Medulla oblongata (tissue), 1 donor: ENCODE measurements around the gene GPR108.
A peak's percentile ranks its signal among the peaks of the same experiment; 100 is the strongest.
"Not testable (repeated sequence)": the region's sequence is repeated elsewhere in the genome, so short reads cannot be mapped to it uniquely, and the experiment has no call there.

ENCODE experiments used
- DNase-seq: peaks from one replicate; pipeline ENCODE4 v3.0.0-alpha.2; 2015; ENCODE audit errors: extremely low spot score

GPR108 gene

DNA sequence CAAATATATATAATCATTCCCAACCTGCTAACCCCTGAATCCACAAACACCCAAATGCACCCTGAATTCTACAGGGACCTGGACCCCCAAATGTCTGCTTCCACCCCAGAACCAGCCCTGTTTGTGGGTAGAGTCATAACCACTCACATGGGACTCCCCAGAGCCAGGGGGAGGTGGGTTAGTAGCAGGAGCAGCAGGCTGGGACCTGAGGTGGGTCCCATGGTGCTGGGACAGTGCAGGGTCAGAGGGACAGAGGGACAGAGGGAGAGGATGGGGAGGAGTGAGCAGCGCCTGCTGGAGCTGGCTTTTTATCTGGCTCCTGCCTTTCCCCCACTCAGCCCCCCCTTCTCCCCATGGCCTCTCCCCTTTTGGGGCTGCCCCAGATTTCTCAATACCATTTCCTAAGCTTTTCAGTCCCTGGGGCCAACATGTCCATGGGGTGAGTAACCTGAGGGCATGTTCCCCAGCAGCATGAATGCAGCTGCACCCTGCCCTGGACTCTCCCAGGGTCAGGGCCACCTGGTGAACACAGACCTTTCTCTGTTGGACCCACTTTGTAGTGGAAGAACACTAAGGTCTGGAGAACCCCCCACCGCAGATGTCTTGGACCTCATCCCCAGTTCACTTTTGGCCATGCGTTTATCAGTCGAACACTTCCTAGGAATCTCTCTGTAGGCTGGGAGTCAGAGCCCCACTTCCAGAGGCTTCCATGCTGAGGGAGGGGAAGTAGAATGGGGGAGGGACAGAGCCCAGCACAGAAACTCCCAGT is 16.8 kb downstream of the GPR108 start, which contains the start of gene C3:
TSS of gene C3 (minus strand) at position 282 of the 769 bp plus-strand sequence. CDS start at position 221, 61 bp downstream.
- DNase-seq: peak; percentile 77

GRCh38 chr19:6719992-6720368 is 17.4 kb downstream of the GPR108 start:
- DNase-seq: no peak

- no peak for DNase-seq
Observed at GRCh38 chr19:6719540-6719861, 17.9 kb downstream of the GPR108 start.

GRCh38 chr19:6718741-6719539 is 18.4 kb downstream of the GPR108 start:
- DNase-seq: peak; percentile 77

DNA sequence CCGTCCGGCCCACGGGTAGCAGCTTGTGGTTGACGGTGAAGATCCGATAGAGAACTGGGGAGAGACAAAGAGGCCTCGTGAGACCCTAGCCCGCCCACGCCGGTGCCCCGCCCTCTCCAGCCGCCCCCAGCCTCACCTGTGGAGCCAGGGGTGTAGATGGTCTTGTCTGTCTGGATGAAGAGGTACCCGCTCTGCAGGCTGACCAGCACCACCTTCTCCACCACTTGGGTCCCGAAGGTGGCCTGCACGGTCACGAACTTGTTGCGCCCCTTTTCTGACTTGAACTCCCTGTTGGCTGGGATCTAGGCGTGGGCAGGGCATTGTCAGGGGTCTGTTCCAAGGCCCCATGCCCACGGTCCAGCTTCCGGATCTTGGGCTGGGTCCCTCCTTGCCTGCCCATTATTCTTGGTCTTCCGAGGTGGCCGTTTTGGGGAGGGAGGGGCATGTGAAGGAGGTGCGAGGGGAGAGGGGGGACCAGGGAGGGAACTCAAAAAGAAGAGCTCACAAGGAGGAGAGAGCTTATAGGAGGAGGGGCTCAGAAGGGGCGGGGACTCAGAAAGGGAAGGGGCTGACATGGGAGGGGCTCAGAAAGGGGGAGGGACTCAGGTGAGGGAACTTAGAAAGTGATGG is 19.2 kb downstream of the GPR108 start:
- DNase-seq: no peak

DNA sequence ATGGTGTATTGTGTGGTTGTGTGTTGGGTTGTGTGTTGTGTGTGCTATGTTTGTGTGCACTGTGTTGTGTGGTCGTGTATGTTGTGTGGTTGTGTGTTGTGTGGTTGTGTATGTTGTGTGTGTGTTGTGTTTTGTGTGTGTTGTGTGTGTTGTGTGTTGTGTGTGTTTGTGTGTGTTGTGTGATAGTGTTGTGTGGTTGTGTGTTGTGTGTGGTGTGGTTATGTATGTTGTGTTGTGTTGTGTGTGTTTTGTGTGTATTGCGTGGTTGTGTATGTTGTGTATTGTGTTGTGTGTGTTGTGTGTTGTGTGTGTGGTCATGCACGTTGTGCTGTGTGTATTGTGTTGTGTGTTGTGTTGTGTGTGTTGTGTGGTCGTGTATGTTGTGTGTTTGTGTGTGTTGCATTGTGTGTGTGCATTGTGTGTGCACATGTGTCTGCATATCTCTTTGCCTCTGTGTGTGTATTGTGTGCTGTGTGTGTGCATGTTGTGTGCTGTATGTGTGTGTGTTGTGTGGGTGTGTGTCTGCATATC is 19.9 kb downstream of the GPR108 start:
- no peak for DNase-seq

DNA sequence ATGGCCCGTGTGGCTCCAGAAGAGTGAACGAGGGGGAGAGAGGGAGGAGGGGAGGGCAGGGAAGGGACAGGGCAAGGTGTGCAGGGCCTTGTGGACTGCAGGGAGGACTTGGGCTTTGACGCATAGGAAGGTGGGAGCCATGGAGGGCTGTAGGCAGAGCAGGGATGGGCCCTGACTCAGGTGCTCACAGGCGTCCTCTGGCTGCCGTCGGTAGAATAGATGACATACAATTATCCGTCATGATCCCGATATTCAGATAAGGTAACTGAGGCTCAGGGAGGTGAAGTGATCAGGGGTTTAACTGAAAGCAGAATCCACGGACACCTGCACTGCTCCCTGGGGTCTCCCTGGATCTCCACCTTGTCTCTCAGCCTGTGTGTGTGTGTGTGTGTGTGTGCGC is 20.3 kb downstream of the GPR108 start:
- DNase-seq: no peak

DNA sequence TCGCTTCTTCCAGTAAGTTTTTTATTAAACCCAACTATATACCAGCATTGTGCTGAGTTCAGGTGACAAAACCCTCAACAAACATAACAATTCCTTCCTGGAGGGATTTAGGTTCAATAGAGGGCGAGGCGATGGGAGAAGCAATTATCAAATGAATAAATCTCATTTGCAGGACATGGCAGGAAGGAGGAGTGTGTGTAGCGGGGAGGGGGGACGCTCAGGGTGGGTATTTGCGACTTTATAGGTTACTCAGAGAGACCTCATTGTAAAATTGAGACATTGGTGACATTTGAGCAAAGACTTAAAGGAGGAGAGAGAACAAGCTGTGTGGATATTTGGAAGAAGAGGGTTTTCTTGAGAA is 20.8 kb downstream of the GPR108 start:
- no peak for DNase-seq

GRCh38 chr19:6714749-6715555 is 22.4 kb downstream of the GPR108 start:
- no peak for DNase-seq

DNA sequence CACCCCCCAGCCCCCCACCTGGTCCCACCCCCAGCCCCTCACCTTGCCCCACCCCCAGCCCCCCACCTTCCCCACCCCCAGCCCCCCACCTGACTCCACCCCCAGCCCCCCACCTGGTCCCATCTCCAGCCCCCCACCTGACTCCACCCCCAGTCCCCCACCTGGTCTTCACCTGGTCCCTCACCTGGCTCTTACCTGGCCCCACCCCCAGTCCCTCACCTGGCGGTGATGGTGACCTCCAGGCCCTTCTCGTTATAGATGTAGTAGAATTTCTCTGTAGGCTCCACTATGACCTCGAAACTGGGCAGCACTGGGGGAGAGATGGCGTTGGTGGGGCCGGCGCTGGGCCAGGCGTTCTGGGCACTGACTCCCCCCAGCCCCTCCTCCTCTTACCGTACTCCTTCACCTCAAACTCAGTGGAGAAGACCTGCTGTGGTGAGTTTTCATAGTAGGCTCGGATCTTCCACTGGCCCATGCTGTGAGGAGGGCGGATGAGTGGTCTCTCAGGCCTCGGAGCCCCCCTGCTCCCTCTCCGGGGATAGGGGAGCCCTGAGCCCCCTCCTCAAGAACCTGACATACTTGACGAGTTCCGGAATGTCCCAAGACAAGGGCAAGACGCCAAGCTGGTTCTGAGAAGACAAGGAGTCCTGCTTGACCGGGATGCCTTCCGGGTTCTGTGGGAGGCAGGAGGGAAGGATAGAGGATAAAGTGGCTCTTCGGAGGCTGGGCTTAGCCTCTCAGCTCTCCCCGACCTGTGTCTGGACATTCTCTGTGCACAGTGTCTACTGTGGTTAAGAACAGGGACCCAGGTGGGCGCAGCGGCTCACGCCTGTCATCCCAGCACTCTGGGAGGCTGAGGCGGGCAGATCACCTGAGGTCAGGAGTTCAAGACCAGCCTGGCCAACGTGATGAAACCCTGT is 23.3 kb downstream of the GPR108 start:
- DNase-seq: no peak

- no peak for DNase-seq
Observed at GRCh38 chr19:6712692-6713670, 24.4 kb downstream of the GPR108 start.

DNA sequence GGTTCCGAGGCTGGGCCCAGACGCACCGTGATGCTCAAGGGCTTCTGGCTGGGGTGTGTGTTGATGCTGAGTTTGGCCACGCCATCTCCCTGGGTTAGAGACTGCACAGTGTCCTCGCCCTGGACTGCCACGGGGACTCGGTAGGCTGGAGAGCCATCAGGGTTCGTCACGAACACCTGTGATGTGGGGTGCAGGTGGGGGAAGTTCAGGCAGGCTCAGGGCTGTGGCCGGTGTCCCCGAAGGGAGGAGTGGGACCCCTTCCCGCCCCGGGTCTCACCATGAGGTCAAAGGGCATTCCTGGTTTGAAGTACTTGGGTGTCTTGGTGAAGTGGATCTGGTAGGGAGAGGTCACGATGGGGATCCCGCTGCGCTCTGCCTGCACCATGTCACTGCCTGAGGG is 25.1 kb downstream of the GPR108 start:
- DNase-seq: no peak

DNA sequence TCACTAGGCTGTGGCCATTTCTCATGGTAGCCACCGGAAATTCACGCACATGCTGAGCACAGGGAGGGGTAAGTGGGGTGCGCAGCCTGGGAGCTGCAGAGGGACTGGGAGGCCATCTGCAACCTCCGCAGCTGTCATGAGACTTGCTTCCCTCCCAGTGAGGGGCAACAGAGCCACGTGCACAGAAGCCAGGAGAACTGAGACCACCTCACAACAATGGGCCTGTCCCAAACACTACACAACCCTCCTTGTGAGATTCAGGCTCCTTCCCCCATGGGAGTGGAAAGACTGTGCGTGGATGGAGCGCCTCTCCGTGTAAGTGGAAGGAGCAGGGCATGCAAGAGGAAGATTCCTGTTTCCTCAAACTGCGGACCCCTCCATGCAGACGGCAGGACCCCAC is 25.8 kb downstream of the GPR108 start:
- DNase-seq: no peak

GRCh38 chr19:6711078-6711361 is 26.4 kb downstream of the GPR108 start:
- DNase-seq: no peak

- DNase-seq: no peak
Observed at GRCh38 chr19:6710273-6711077, 26.9 kb downstream of the GPR108 start.

DNA sequence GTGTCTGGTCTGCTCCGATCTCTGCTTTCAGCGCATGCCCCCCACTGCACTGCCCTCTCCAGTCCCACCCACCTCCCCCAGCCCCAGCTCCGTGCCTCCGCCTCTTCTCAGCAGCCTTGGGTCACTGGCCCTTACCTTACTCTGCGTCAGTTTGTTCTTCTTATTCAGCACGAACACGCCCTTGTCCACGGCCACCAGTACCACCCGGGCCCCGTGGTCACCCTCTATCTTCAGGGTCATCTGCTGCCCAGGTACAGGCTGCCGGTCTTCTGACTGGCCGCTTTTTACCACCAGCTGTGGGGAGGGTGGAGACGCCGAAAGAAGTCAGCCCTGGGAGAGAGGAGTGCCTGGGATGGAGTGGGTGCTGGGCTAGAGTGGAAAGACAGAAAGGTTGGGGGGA is 27.8 kb downstream of the GPR108 start:
- DNase-seq: no peak

GRCh38 chr19:6708913-6709312 is 28.5 kb downstream of the GPR108 start:
- not testable (repeated sequence) for DNase-seq

DNA sequence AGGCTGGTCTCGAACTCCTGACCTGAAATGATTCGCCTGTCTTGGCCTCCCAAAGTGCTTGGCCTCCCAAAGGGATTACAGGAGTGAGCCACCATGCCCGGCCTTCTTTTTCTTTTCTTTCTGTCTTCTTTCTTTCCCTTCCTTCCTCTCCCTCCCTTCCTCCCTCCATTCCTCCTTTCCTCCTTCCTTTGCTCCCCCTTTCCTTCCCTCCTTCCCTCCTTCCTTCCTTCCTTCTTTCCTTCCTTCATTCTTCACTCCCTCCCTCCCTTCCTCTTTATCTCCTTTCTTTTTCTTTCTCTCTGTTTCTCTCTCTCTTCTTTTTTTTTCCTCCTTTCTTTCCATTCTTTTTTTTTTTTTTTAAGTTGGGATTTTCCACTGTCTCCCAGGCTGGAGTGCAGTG is 29.0 kb downstream of the GPR108 start:
- DNase-seq: no peak

DNA sequence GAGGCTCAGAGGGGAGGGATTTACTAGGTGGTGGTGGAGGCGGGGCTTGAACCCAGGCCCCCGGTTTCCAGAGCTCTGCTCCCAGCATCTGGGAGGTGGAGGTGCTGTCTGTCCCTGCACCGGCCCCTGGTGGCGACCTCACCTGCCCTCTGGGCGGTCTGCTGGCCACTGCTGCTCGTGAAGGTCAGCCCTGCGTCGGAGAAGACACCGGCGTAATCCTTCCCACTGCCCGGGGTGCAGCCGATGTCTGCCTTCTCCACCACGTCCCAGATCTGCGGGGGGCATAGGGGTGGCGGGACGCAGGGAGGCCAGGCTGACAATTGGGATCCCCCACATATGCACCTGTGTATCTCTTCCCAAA is 29.7 kb downstream of the GPR108 start:
- no peak for DNase-seq
